OCI-LY1 (cell line): Measurements from ENCODE around the gene GRB10.

Experiments used
- H2AFZ ChIP-seq: fragments of 200-600 bp; sonication (generic), shearing (Covaris generic); 2 replicates; pipeline ENCODE4 v1.6.0; 2014; ENCODE audit warnings: antibody characterized with exemption, mild to moderate bottlenecking, low read length
- H3F3A ChIP-seq: fragments of 200-600 bp; sonication (generic), shearing (Covaris generic); 2 replicates; pipeline ENCODE4 v1.6.0; 2014; ENCODE audit warnings: mild to moderate bottlenecking, antibody characterized with exemption, low read length, moderate library complexity; ENCODE audit not compliant: insufficient read depth
- H3K27ac ChIP-seq: fragments of 200-600 bp; sonication (generic); 2 replicates; pipeline ENCODE4 v1.5.1; 2014; ENCODE audit warnings: low read length, mixed run types, mild to moderate bottlenecking, low read depth; ENCODE audit not compliant: poor library complexity, severe bottlenecking
- H3K27me3 ChIP-seq: fragments of 200-600 bp; sonication (generic); 2 replicates; pipeline ENCODE4 v1.6.0; 2014; ENCODE audit warnings: antibody characterized with exemption, mild to moderate bottlenecking, low read length, moderate library complexity; ENCODE audit not compliant: insufficient read depth
- H3K36me3 ChIP-seq: fragments of 200-600 bp; sonication (generic); 2 replicates; pipeline ENCODE4 v1.6.1; 2014; ENCODE audit warnings: mild to moderate bottlenecking, antibody characterized with exemption, low read length, moderate library complexity, mixed read lengths; ENCODE audit not compliant: insufficient read depth
- H3K4me1 ChIP-seq: fragments of 200-600 bp; sonication (generic); 2 replicates; pipeline ENCODE4 v1.5.1; 2014; ENCODE audit warnings: mild to moderate bottlenecking, low read length, moderate library complexity; ENCODE audit not compliant: insufficient read depth, severe bottlenecking
- H3K4me2 ChIP-seq: fragments of 200-600 bp; sonication (generic), shearing (Covaris generic); 2 replicates; pipeline ENCODE4 v1.6.1; 2014; ENCODE audit warnings: low read length
- H3K4me3 ChIP-seq: fragments of 200-600 bp; sonication (generic); 2 replicates; pipeline ENCODE4 v1.5.1; 2014; ENCODE audit warnings: low read length, low read depth, mild to moderate bottlenecking, mixed read lengths; ENCODE audit not compliant: poor library complexity, severe bottlenecking
- H3K79me2 ChIP-seq: fragments of 200-600 bp; shearing (Covaris generic); 2 replicates; pipeline ENCODE4 v1.6.1; 2016; ENCODE audit warnings: mixed run types, low read length, mixed read lengths; ENCODE audit not compliant: insufficient read depth
- H3K9ac ChIP-seq: fragments of 200-600 bp; sonication (generic), shearing (Covaris generic); 2 replicates; pipeline ENCODE4 v1.6.1; 2014; ENCODE audit warnings: mild to moderate bottlenecking, low read length, mixed read lengths
- H3K9me2 ChIP-seq: fragments of 200-600 bp; sonication (generic), shearing (Covaris generic); 2 replicates; pipeline ENCODE4 v1.6.1; 2014; ENCODE audit warnings: low read depth, mild to moderate bottlenecking, low read length, mixed read lengths
- H3K9me3 ChIP-seq: fragments of 200-600 bp; shearing (Covaris generic); 2 replicates; pipeline ENCODE4 v1.6.1; 2014; ENCODE audit warnings: low read length, mixed read lengths
- H4K20me1 ChIP-seq: fragments of 200-600 bp; sonication (generic), shearing (Covaris generic); 2 replicates; pipeline ENCODE4 v1.6.0; 2016; ENCODE audit warnings: mild to moderate bottlenecking, low read length; ENCODE audit not compliant: insufficient read depth
- CTCF ChIP-seq: fragments of 200-600 bp; sonication (generic), shearing (Covaris generic); IDR thresholded peaks from 2 replicates; pipeline ENCODE4 v1.5.1; 2017; ENCODE audit warnings: mild to moderate bottlenecking, antibody characterized with exemption, low read length, moderate library complexity, mixed read lengths
- EZH2 ChIP-seq: fragments of 200-600 bp; sonication (generic), shearing (Covaris generic); IDR thresholded peaks from 2 replicates; pipeline ENCODE4 v1.8.0; 2017; ENCODE audit warnings: borderline replicate concordance, mixed run types, mild to moderate bottlenecking, antibody characterized with exemption, low read length, moderate library complexity, mixed read lengths

GRB10 gene

GRCh38 chr7:50612704-50613103 is 170.0 kb downstream of the GRB10 start:
- Histone ChIP-seq H3F3A (no peaks in the 10 kb centered on the region), H3K9ac (no peak overlapping the region), H3K27ac (no peak overlapping the region), H3K9me2 (no peaks in the 10 kb centered on the region), H3K9me3 (no peaks in the 10 kb centered on the region), H3K36me3 (no peaks in the 10 kb centered on the region), H3K4me3 (no peak overlapping the region), H3K27me3 (peaks cover 4% of the 10 kb centered on the region; the same call in 1 of the 2 replicates), H4K20me1 (no peaks in the 10 kb centered on the region), H3K79me2 (no peaks in the 10 kb centered on the region), H3K4me1 (no peaks in the 10 kb centered on the region), H3K4me2 (no peak overlapping the region), H2AFZ (no peak overlapping the region)
- TF ChIP-seq EZH2 (no peak), CTCF (no peak)

GRCh38 chr7:50610521-50611277 is 172.0 kb downstream of the GRB10 start:
- no peak overlapping the region for H3K27ac ChIP-seq
- H3K4me2 ChIP-seq, result no peak overlapping the region
- no peaks in the 10 kb centered on the region for H3K79me2 ChIP-seq
- H3K9me2 ChIP-seq, result no peaks in the 10 kb centered on the region
- no peak for TF ChIP-seq EZH2
- H3K9me3 ChIP-seq, result no peaks in the 10 kb centered on the region
- H3K9ac ChIP-seq, result no peak overlapping the region
- no peaks in the 10 kb centered on the region for H3K36me3 ChIP-seq
- no peaks in the 10 kb centered on the region for H4K20me1 ChIP-seq
- H2AFZ ChIP-seq, result no peak overlapping the region
- no peaks in the 10 kb centered on the region for H3F3A ChIP-seq
- H3K27me3 ChIP-seq, result peaks cover 4% of the 10 kb centered on the region; the same call in 1 of the 2 replicates
- no peaks in the 10 kb centered on the region for H3K4me1 ChIP-seq
- H3K4me3 ChIP-seq, result no peak overlapping the region

- Histone ChIP-seq H3K4me3 (no peak overlapping the region), H3K27ac (no peak overlapping the region), H3K4me2 (no peak overlapping the region)
These were observed 174.3 kb downstream of the GRB10 start for GRCh38 chr7:50608196-50608906.

More at GRCh38 chr7:50608196-50608906, 174.3 kb downstream of the GRB10 start:
- no peaks in the 10 kb centered on the region for H3K36me3 ChIP-seq
- no peak overlapping the region for H3K9ac ChIP-seq
- no peaks in the 10 kb centered on the region for H3K9me2 ChIP-seq
- no peaks in the 10 kb centered on the region for H3K4me1 ChIP-seq
- no peaks in the 10 kb centered on the region for H3F3A ChIP-seq
- no peaks in the 10 kb centered on the region for H4K20me1 ChIP-seq
- H2AFZ ChIP-seq, result no peak overlapping the region
- H3K9me3 ChIP-seq, result no peaks in the 10 kb centered on the region
- TF ChIP-seq CTCF (no peak), EZH2 (no peak)
- no peaks in the 10 kb centered on the region for H3K79me2 ChIP-seq
- peaks cover 4% of the 10 kb centered on the region; the same call in 1 of the 2 replicates for H3K27me3 ChIP-seq
